Astrocyte (in vitro differentiated cells and primary cell): Measurements from ENCODE around the gene PI4K2A.

Source experiments
- CTCF ChIP-seq: IDR thresholded peaks from 2 replicates; pipeline ENCODE4 v1.5.1; 2011; ENCODE audit warnings: low read depth, mild to moderate bottlenecking, inconsistent platforms, low read length, moderate library complexity; ENCODE audit not compliant: insufficient read depth
- EZH2 ChIP-seq: IDR thresholded peaks from 2 replicates; pipeline ENCODE4 v1.6.1; 2012; ENCODE audit warnings: mild to moderate bottlenecking, low read length, inconsistent platforms; ENCODE audit not compliant: insufficient read depth

DNA sequence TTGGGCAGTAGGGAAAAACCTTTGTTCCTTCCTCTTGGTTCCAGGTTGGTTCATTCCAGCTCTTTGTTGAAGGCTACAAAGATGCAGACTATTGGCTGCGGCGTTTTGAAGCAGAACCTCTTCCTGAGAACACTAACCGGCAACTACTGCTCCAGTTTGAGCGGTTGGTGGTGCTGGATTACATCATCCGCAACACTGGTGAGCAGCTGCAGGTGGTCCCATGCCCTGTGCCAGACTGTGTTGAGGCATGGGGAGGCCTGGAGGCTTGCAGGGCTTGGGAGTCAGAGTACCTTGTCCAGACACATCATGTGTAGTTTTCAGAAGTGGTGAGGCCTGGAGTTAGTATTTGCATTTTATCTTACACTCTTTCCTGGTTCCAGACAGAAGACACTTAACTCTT, 16.3 kb downstream of the PI4K2A start:
- TF ChIP-seq CTCF (no peak), EZH2 (no peak)
